Right cardiac atrium (tissue), 5 donors: ENCODE data around the gene PLXNA2. TPM values are rescaled to one million over a fixed set of nuclear protein-coding genes. Genes with fewer than 3 reads are reported as not detected.

ENCODE experiments used
- ATAC-seq, 2 donors: fragments of 200-7000 bp; cut with Tn5 transposase; one replicate each; pipeline versions ENCODE4 v1.8.0 to v1.9.1; 2020; ENCODE audit warnings: moderate library complexity in 2 of 2, mild to moderate bottlenecking in 1 of 2
- DNase-seq, 3 donors: peaks; one replicate each; pipeline ENCODE4 v3.0.0-alpha.2; 2020
- H3K27ac ChIP-seq: one replicate; pipeline ENCODE4 v1.5.1; 2013; ENCODE audit warnings: mild to moderate bottlenecking, low read length, control low read depth, moderate library complexity
- H3K27me3 ChIP-seq: one replicate; pipeline ENCODE4 v1.6.1; 2013; ENCODE audit not compliant: control insufficient read depth, insufficient read depth
- H3K4me1 ChIP-seq: one replicate; pipeline ENCODE4 v1.6.1; 2013; ENCODE audit warnings: low read length; ENCODE audit not compliant: control insufficient read depth, insufficient read depth
- H3K4me3 ChIP-seq: one replicate; pipeline ENCODE4 v1.5.1; 2013; ENCODE audit warnings: low read length, control low read depth
- H3K9me3 ChIP-seq: one replicate; pipeline ENCODE4 v1.6.1; 2013; ENCODE audit warnings: low read length; ENCODE audit not compliant: control insufficient read depth
- WGBS: extraction: QIAGEN DNeasy Blood & Tissue Kit; methylation state at CpG from one replicate; pipeline ENCODE4 v1.1.7; 2013; 5-methylcytosine and 5-hydroxymethylcytosine counted together
- intact Hi-C, 4 donors: fragments of 100-400 bp; cut with DNase I; formaldehyde crosslinking; loops; one replicate each; pipeline versions ENCODE4 v1.11.0 to v1.14.0; 2022 to 2023
- polyA plus RNA-seq: library from polyadenylated mRNA; stranded (reverse); fragments of 200-250 nt; gene quantifications from one replicate; pipeline ENCODE4 v1.2.3, GENCODE V29; 2013
- total RNA-seq, 4 donors: library from RNA; stranded (reverse); fragmentation: NEBNext Ultra II Directional; extraction: Animal tissue kit (Norgen Biotek cat#: 25700); gene quantifications; one replicate each; pipeline ENCODE4 v1.2.1, GENCODE V29; 2021
- donor health status: healthy with polysubstance abuse.
- donor health status: DM: no; HTN: yes; CAD: no.
- donor health status: DM: no; HTN: no; CAD: no.
- donor health status: DM: no; HTN: yes; CAD: no; lungs with severe emphysema.
- donor health status: DM: yes; HTN: yes; CAD: no.

PLXNA2 gene
- total and polyA plus RNA-seq, 5 donors, result 7.3 to 26.6 (median 16.4) TPM

- DNase-seq (no peak), ATAC-seq (no peak)
- Histone ChIP-seq H3K27ac (no peak overlapping the region), H3K27me3 (no peaks in the 10 kb centered on the region), H3K9me3 (no peaks in the 10 kb centered on the region), H3K4me1 (peaks cover 2% of the 10 kb centered on the region), H3K4me3 (no peak overlapping the region)
- intact Hi-C loops, result loop anchor here in 2 of 4 donors (10.0 kb wide), 1 partner anchor 217 kb away; the partner anchor contains the start of gene PLXNA2 (in 2 of the 2)
- WGBS, result 95% methylated on average over 11 of the region's 11 CpGs
Measured at GRCh38 chr1:208027861-208028260, 216.3 kb downstream of the PLXNA2 start.

DNA sequence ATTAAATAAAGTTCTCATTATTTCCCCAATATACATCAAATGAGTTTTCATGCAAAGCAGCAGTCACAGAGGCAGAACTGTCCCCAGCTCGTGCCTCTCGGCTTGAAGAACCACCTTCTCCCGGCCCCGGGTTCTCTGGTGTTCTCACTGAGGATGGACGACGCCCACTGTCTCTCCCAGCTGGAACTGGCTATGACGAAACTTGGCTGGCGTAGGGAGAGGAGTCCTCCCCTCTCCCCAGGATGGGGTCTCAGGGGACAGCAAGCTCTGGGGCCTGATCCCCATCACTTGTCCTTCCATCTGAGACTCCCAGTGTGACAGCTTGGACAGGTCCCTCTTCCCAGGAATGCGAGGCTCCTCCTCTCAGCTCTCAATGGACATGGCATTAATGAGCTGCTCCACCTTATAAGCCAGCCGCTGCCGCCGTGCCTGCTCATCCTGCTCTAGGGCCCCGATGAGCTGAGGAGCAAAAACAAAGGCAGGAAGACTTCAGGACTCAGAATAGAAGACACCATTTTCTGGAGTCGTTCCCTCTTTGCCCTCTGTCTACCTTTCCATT, 217.2 kb downstream of the PLXNA2 start:
- H3K27ac ChIP-seq, result no peak overlapping the region
- ATAC-seq (peak in 1 of 2 donors; percentile 9), DNase-seq (peak in 2 of 3 donors; percentile 59 to 72)
- H3K4me1 ChIP-seq, result peaks cover 2% of the 10 kb centered on the region
- H3K4me3 ChIP-seq, result no peak overlapping the region
- no peaks in the 10 kb centered on the region for H3K9me3 ChIP-seq
- 76% methylated on average over 14 of the region's 14 CpGs for WGBS
- intact Hi-C loops, result loop anchor here in 2 of 4 donors (10.0 kb wide), 1 partner anchor 218 kb away; the partner anchor contains the start of gene PLXNA2 (in 2 of the 2)
- no peaks in the 10 kb centered on the region for H3K27me3 ChIP-seq

GRCh38 chr1:208025031-208025430, 219.2 kb downstream of the PLXNA2 start:
- WGBS, result 79% methylated on average over 7 of the region's 7 CpGs
- Histone ChIP-seq H3K4me3 (no peak overlapping the region), H3K27ac (no peak overlapping the region), H3K27me3 (no peaks in the 10 kb centered on the region), H3K4me1 (no peaks in the 10 kb centered on the region), H3K9me3 (no peaks in the 10 kb centered on the region)
- intact Hi-C loops, result loop anchor here in 2 of 4 donors (10.0 kb wide), 1 partner anchor 220 kb away; the partner anchor contains the start of gene PLXNA2 (in 2 of the 2)
- DNase-seq (peak; percentile 56 to 75 (median 75)), ATAC-seq (no peak)

- no peaks in the 10 kb centered on the region for H3K4me1 ChIP-seq
- H3K27me3 ChIP-seq, result no peaks in the 10 kb centered on the region
- no peaks in the 10 kb centered on the region for H3K9me3 ChIP-seq
- ATAC-seq (no peak), DNase-seq (no peak)
- intact Hi-C loops, result loop anchor here (5.0 to 10.0 kb wide), 3 partner anchors 68 to 223 kb away; partner anchors contain the start of gene PLXNA2 (in 2 of the 4)
- WGBS, result 92% methylated on average over 6 of the region's 6 CpGs
- no peak overlapping the region for H3K27ac ChIP-seq
- no peak overlapping the region for H3K4me3 ChIP-seq
Measured at GRCh38 chr1:208024406-208024805, 219.8 kb downstream of the PLXNA2 start.

DNA sequence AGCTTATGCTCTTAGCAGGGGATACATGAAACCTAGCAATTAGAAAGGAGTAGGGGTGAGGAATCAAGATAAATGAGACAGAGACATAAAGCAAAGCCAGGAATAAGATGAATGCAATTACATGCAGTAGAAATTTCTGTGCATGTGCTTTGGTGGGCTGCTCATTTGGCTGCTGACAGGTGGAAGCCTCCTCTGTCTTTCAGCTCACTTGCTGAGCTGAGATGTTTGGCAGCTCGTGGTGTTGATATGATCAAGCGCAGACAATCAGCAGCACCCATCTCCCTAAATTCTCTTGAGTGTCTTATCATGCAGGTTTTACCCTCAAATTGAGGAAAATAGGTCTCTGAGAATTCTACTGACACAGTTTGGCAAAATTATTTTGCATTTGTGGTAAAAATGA, 224.9 kb downstream of the PLXNA2 start:
- intact Hi-C loops, result no loop called here

DNA sequence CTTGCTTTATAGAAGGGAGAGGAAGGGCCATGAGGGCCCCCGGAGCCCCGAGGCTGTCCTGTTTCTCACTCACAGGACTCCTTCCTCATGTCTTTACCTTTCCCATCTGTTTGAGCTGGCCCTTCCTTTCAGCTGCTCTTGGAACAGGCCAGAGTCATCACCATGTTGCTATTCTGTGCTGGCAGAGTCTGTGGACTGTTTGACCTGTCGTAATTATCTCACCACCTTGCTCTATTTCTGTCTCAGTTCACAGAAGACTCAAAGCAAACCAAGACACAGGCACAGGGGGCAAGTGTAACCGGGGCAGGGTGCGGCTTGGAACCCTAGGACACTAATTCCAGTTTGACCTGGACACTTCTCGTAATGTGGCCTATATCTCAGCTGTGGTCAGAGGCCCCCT, 228.9 kb downstream of the PLXNA2 start:
- DNase-seq (no peak), ATAC-seq (no peak)
- intact Hi-C loops, result no loop called here
- H3K27ac ChIP-seq, result no peak overlapping the region
- 75% methylated on average over 6 of the region's 6 CpGs for WGBS
- no peaks in the 10 kb centered on the region for H3K27me3 ChIP-seq
- H3K4me3 ChIP-seq, result no peak overlapping the region
- H3K4me1 ChIP-seq, result no peaks in the 10 kb centered on the region
- no peaks in the 10 kb centered on the region for H3K9me3 ChIP-seq

More for the DNA sequence above, 224.9 kb downstream of the PLXNA2 start:
- Histone ChIP-seq H3K27ac (no peak overlapping the region), H3K4me3 (no peak overlapping the region), H3K9me3 (no peaks in the 10 kb centered on the region), H3K4me1 (no peaks in the 10 kb centered on the region), H3K27me3 (no peaks in the 10 kb centered on the region)
- ATAC-seq, result no peak
- DNase-seq, result no peak
- WGBS, result 72% methylated on average over 2 of the region's 2 CpGs

DNA sequence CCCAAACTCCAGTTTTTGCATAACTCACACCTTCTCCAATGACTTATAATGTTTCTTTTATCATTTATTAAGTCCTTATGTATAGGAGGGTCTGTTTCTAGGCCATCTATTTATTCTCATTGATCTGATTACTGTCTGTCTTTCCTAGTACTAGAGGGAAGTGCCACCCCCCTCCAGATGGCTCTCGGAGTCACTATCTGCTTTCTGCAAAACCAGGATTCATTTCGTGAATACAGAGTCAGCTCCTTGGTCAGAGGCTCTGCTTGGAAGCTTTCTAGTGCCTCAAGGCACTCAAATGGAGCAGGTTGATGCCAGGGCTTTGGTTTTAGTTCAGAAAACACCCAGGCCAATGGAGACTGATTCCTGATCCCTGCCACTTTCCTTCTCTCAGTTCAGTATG, 231.0 kb downstream of the PLXNA2 start:
- ATAC-seq, result no peak

DNA sequence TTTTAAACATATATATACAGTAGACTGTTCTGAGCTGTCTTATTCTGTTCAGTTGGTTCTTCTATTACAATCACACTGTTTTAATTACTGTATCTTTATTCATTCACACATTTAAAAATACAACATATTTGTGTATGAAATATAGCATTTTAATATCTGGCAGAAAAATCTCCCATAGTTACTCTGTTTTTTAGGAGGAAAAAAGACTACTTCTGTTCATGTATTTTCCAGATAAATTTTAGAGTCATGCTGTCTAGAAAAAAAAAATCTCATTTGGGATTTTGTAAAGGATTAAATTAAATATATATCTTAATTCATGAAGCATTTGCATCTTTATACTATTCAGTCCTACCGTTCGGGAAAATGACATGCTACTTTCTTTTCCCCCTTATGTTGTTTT, 231.5 kb downstream of the PLXNA2 start:
- Histone ChIP-seq H3K27me3 (no peaks in the 10 kb centered on the region), H3K27ac (no peak overlapping the region), H3K4me3 (no peak overlapping the region), H3K4me1 (no peaks in the 10 kb centered on the region), H3K9me3 (no peaks in the 10 kb centered on the region)
- no peak for ATAC-seq
- intact Hi-C loops, result no loop called here
- 46% methylated on average over 2 of the region's 2 CpGs for WGBS
- DNase-seq, result no peak

More for the DNA sequence above, 231.0 kb downstream of the PLXNA2 start:
- WGBS, result 80% methylated on average over 2 of the region's 2 CpGs
- Histone ChIP-seq H3K4me3 (no peak overlapping the region), H3K4me1 (no peaks in the 10 kb centered on the region), H3K9me3 (no peaks in the 10 kb centered on the region), H3K27ac (no peak overlapping the region), H3K27me3 (no peaks in the 10 kb centered on the region)
- DNase-seq, result no peak
- intact Hi-C loops, result no loop called here

DNA sequence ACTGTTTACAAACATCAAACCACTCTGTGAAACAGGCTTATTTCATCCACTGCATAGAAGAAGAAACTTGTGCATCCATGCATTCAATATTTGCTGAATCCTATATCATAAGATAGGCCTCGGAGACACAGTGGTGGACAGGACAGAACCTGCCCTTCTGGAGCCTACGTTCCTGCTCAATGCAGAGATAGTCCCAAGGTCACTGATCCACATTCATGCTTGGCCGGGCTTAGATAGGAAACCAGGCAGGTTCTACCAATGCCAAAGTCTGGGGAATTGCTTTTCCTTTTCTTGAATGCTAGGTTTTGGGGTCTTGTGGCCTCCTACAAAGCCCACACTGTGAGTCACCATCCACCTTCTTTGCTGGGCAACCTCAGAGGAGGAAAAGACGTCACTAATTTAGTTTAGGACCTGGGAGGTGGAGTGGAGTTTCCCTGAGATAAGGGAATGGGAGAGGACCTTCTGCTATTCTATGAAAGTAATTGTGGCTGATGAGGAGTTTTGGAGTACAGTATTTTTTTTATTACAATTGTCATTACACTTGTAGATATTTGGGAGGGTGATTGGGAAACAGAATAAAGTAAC, 233.6 kb downstream of the PLXNA2 start:
- no peaks in the 10 kb centered on the region for H3K9me3 ChIP-seq
- no peak for ATAC-seq
- no peaks in the 10 kb centered on the region for H3K4me1 ChIP-seq
- intact Hi-C loops, result no loop called here
- H3K27me3 ChIP-seq, result no peaks in the 10 kb centered on the region
- DNase-seq, result no peak
- 73% methylated on average over 4 of the region's 4 CpGs for WGBS
- H3K4me3 ChIP-seq, result no peak overlapping the region
- no peak overlapping the region for H3K27ac ChIP-seq

- no peak overlapping the region for H3K4me3 ChIP-seq
- H3K4me1 ChIP-seq, result no peaks in the 10 kb centered on the region
- intact Hi-C loops, result no loop called here
- H3K9me3 ChIP-seq, result no peaks in the 10 kb centered on the region
- H3K27ac ChIP-seq, result no peak overlapping the region
- DNase-seq (no peak), ATAC-seq (no peak)
- 88% methylated on average over 12 of the region's 12 CpGs for WGBS
- no peaks in the 10 kb centered on the region for H3K27me3 ChIP-seq
Measured at GRCh38 chr1:208009706-208010444, 234.3 kb downstream of the PLXNA2 start.

DNA sequence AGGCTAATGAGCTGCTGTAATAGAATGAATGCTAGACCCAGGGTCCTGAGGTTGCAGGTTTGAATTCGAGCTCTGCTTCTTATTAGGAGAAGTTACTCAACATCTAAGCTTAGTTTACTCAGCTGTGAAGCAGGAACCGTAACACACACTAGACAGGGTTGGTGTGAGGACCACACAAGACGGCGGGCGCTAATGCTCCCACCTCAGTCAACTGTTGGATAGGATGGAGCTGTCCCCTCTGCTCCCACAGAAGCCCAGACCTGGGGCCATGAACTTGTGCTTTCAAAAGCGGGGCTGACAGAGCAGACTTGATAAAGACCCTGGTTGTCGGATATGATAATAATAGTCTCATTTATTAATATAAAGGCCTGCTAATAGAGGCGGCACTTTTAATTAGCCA, 234.9 kb downstream of the PLXNA2 start:
- DNase-seq (no peak), ATAC-seq (no peak)
- H3K27me3 ChIP-seq, result no peaks in the 10 kb centered on the region
- no peak overlapping the region for H3K4me3 ChIP-seq
- no peak overlapping the region for H3K27ac ChIP-seq
- intact Hi-C loops, result no loop called here
- 95% methylated on average over 8 of the region's 8 CpGs for WGBS
- no peaks in the 10 kb centered on the region for H3K9me3 ChIP-seq
- H3K4me1 ChIP-seq, result no peaks in the 10 kb centered on the region
